H1 (cell line): ENCODE measurements around the gene PKN3. TPM values are rescaled to one million over a fixed set of nuclear protein-coding genes. Genes with fewer than 3 reads are reported as not detected.

Experiments
- ASH2L ChIP-seq: fragments of 200-600, 300-600 bp; sonication (generic); IDR thresholded peaks from one replicate; pipeline ENCODE4 v1.7.1; 2017; ENCODE audit warnings: low read length
- ATF2 ChIP-seq: IDR thresholded peaks from 2 replicates; pipeline ENCODE4 v1.6.1; 2012; ENCODE audit warnings: low read length, inconsistent platforms
- ATF3 ChIP-seq: IDR thresholded peaks from 2 replicates; pipeline ENCODE4 v1.6.1; 2011; ENCODE audit warnings: low read depth, mild to moderate bottlenecking, low read length; ENCODE audit not compliant: insufficient read depth
- BCL11A ChIP-seq, 2 experiments: IDR thresholded peaks; one replicate each; pipeline ENCODE4 v1.6.1; 2011; ENCODE audit warnings: low read depth in 2 of 2, low read length in 2 of 2, mild to moderate bottlenecking in 2 of 2
- CBX8 ChIP-seq: fragments of 300-800, 300-1000 bp; sonication (generic); IDR thresholded peaks from 2 replicates; pipeline ENCODE4 v1.7.1; 2016; ENCODE audit warnings: low read depth, low read length, borderline replicate concordance
- CREB1 ChIP-seq: IDR thresholded peaks from 2 replicates; pipeline ENCODE4 v1.6.1; 2012; ENCODE audit warnings: inconsistent platforms
- EGR1 ChIP-seq: IDR thresholded peaks from 2 replicates; pipeline ENCODE4 v1.6.1; 2011; ENCODE audit warnings: low read depth, low read length, borderline replicate concordance
- EP300 ChIP-seq, 2 experiments: IDR thresholded peaks; 1 replicate in 1 of 2; 2 replicates in 1 of 2; pipeline ENCODE4 v1.6.1; 2011 to 2012; ENCODE audit warnings: low read depth in 2 of 2, low read length in 2 of 2, mild to moderate bottlenecking in 2 of 2, borderline replicate concordance in 1 of 2, inconsistent platforms in 1 of 2, moderate library complexity in 1 of 2
- FOSL1 ChIP-seq: IDR thresholded peaks from 2 replicates; pipeline ENCODE4 v1.6.1; 2011; ENCODE audit warnings: mild to moderate bottlenecking, low read depth, low read length, moderate library complexity; ENCODE audit not compliant: insufficient read depth
- GTF2F1 ChIP-seq: IDR thresholded peaks from 2 replicates; pipeline ENCODE4 v1.6.1; 2012; ENCODE audit warnings: low read depth, low read length, improper control_type of control experiment, borderline replicate concordance
- HDAC6 ChIP-seq: IDR thresholded peaks from one replicate; pipeline ENCODE4 v1.7.1; 2012; ENCODE audit warnings: low read depth, mild to moderate bottlenecking, inconsistent platforms, low read length, moderate library complexity
- KDM1A ChIP-seq: fragments of 200-600, 300-600 bp; sonication (generic); IDR thresholded peaks from 2 replicates; pipeline ENCODE4 v1.7.1; 2016; ENCODE audit warnings: mild to moderate bottlenecking, low read length, borderline replicate concordance
- KDM4A ChIP-seq: IDR thresholded peaks from one replicate; pipeline ENCODE4 v1.7.1; 2012; ENCODE audit warnings: low read depth, mild to moderate bottlenecking, moderate library complexity, low read length, inconsistent platforms; ENCODE audit not compliant: severe bottlenecking
- NRF1 ChIP-seq: IDR thresholded peaks from 2 replicates; pipeline ENCODE4 v1.6.1; 2011; ENCODE audit warnings: mild to moderate bottlenecking, low read depth, low read length, improper control_type of control experiment
- PHF8 ChIP-seq: fragments of 200-600 bp; sonication (generic); conservative IDR thresholded peaks from 2 replicates; pipeline ENCODE4 v1.7.1; 2012; ENCODE audit warnings: low read depth, mild to moderate bottlenecking, inconsistent platforms, low read length, moderate library complexity
- POLR2A ChIP-seq, 2 experiments: IDR thresholded peaks; 1 replicate in 1 of 2; 2 replicates in 1 of 2; pipeline ENCODE4 v1.6.1; 2011; ENCODE audit warnings: low read depth in 2 of 2, low read length in 2 of 2, mild to moderate bottlenecking in 2 of 2; ENCODE audit errors: control extremely low read depth in 1 of 2
- POLR2AphosphoS5 ChIP-seq: IDR thresholded peaks from 2 replicates; pipeline ENCODE4 v1.6.1; 2011; ENCODE audit warnings: low read depth, low read length
- RBBP5 ChIP-seq: IDR thresholded peaks from 2 replicates; pipeline ENCODE4 v1.7.1; 2012; ENCODE audit warnings: low read depth, mild to moderate bottlenecking, inconsistent platforms, low read length, moderate library complexity, borderline replicate concordance
- SP1 ChIP-seq: IDR thresholded peaks from 2 replicates; pipeline ENCODE4 v1.6.1; 2011; ENCODE audit warnings: low read depth, low read length
- SP2 ChIP-seq: IDR thresholded peaks from 2 replicates; pipeline ENCODE4 v1.6.1; 2012; ENCODE audit warnings: mild to moderate bottlenecking, low read length, inconsistent platforms
- TBP ChIP-seq: IDR thresholded peaks from 2 replicates; pipeline ENCODE4 v1.6.1; 2011; ENCODE audit warnings: low read depth, low read length, improper control_type of control experiment
- ZNF274 ChIP-seq: IDR thresholded peaks from 2 replicates; pipeline ENCODE4 v1.7.0; 2012; ENCODE audit warnings: low read length, borderline replicate concordance; ENCODE audit errors: extremely low read depth
- polyA plus RNA-seq, 7 experiments: library from polyadenylated mRNA; depleted of rRNA in 3 of 7; stranded (reverse) in 5 of 7; unstranded in 2 of 7; fragments of >200 nt in 5 of 7; fragments of 200-250 nt in 2 of 7; gene quantifications; 1 replicate in 5 of 7; 2 replicates in 1 of 7; 4 replicates in 1 of 7; pipeline versions ENCODE4 v1.2.1 to v1.2.3, GENCODE V29; 2011 to 2013; ENCODE audit warnings: missing spikeins in 2 of 7, mixed read lengths in 2 of 7
- total RNA-seq: library from RNA; stranded (reverse); fragmentation: NEBNext Ultra II Directional; extraction: Animal tissue kit (Norgen Biotek cat#: 25700); gene quantifications from 2 replicates; pipeline ENCODE4 v1.2.1, GENCODE V29; 2021

The PKN3 gene
- total and polyA plus RNA-seq, 2 of the 8 experiments (the other 6 are each of a cell fraction or from before 2014, with no cell fraction given), result 15.7 to 16.3 TPM

- TF ChIP-seq FOSL1, result 0 out of 2 replicates have a peak, but pooled peaks have one; percentile 24
- TF ChIP-seq EP300 (IDR thresholded peaks at IDR 0.05; ENCODE audit: borderline replicate concordance in 1 of 2, low read depth in 2 of 2, low read length in 2 of 2), result peak in 1 of 2 experiments; percentile 3; a peak in 1 of 3 replicates
- peak; percentile 73 for TF ChIP-seq ASH2L
- peak; percentile 88 for TF ChIP-seq POLR2AphosphoS5
- peak; percentile 84 to 91 for TF ChIP-seq POLR2A (IDR thresholded peaks at IDR 0.05; ENCODE audit: control extremely low read depth in 1 of 2, low read depth in 2 of 2, low read length in 2 of 2)
- TF ChIP-seq GTF2F1, result 0 out of 2 replicates have a peak, but pooled peaks have one; percentile 5
- no peak for TF ChIP-seq ATF2
- TF ChIP-seq KDM1A, result no peak
- TF ChIP-seq TBP, result peak; percentile 49; the same call in 1 of the 2 replicates
- TF ChIP-seq RBBP5, result 0 out of 2 replicates have a peak, but pooled peaks have one; percentile 60
- peak; percentile 33; the same call in 1 of the 2 replicates for TF ChIP-seq CREB1
- TF ChIP-seq EGR1, result peak; percentile 49; the same call in 1 of the 2 replicates
- TF ChIP-seq SP1, result no peak
- peak; percentile 1; the same call in 1 of the 2 replicates for TF ChIP-seq PHF8
- TF ChIP-seq SP2, result no peak
- TF ChIP-seq ZNF274, result no peak
- TF ChIP-seq CBX8, result no peak
- TF ChIP-seq ATF3, result no peak
- TF ChIP-seq NRF1, result peak; percentile 41
- TF ChIP-seq HDAC6, result no peak
- no peak for TF ChIP-seq BCL11A (IDR thresholded peaks at IDR 0.05; ENCODE audit: low read depth in 2 of 2, low read length in 2 of 2)
- TF ChIP-seq KDM4A, result peak; percentile 22
Measured at GRCh38 chr9:128688501-128689292, 13.6 kb upstream of the PKN3 start, which contains the start of gene SET (continued).
